GM12801 (cell line): ENCODE measurements around the gene TCP11L2.

Experiments
- CTCF ChIP-seq: IDR thresholded peaks from one replicate; pipeline ENCODE4 v1.5.1; 2011; ENCODE audit warnings: control low read depth; ENCODE audit not compliant: insufficient read length; ENCODE audit errors: extremely low read depth

TCP11L2 gene

GRCh38 chr12:106353175-106353574 is 50.6 kb downstream of the TCP11L2 start:
- TF ChIP-seq CTCF = no peak

- TF ChIP-seq CTCF = no peak
Observed at GRCh38 chr12:106357549-106358395, 55.2 kb downstream of the TCP11L2 start, which contains the start of gene POLR3B. POLR3B (plus strand) TSS chr12:106357748; CDS start chr12:106357880, 132 bp downstream.

- TF ChIP-seq CTCF = no peak
Observed at GRCh38 chr12:106358396-106359241, 56.1 kb downstream of the TCP11L2 start.

GRCh38 chr12:106359646-106360399 is 57.3 kb downstream of the TCP11L2 start:
- TF ChIP-seq CTCF = no peak

- TF ChIP-seq CTCF = no peak
Observed at GRCh38 chr12:106360400-106360994, 58.0 kb downstream of the TCP11L2 start.

- TF ChIP-seq CTCF = no peak
Observed at GRCh38 chr12:106362971-106363370, 60.4 kb downstream of the TCP11L2 start.

GRCh38 chr12:106364261-106364660 is 61.7 kb downstream of the TCP11L2 start:
- TF ChIP-seq CTCF = no peak
